ENCODE results near the gene CRYBG3.

Gene CRYBG3

GRCh38 chr3:97970956-97971620 is 149.3 kb downstream of the CRYBG3 start:
- Histone ChIP-seq H3K4me3 (ENCODE audit: low read depth, low read length) (peak overlapping the region; percentile 77), H3K36me3 (ENCODE audit: control insufficient read depth in 2 of 2, insufficient read depth in 1 of 2, low read length in 2 of 2) (peaks cover 0 to 11% of the 10 kb centered on the region in 2 experiments; a peak in 1 of 3 replicates), H3K4me1 (ENCODE audit: control insufficient read depth, insufficient read depth, low read length) (no peaks in the 10 kb centered on the region; the same call in 1 of the 2 replicates), H3K27ac (ENCODE audit: extremely low read depth, low read depth, low read length) (peak overlapping the region; percentile 19; the same call in 1 of the 2 replicates), H3K9me3 (ENCODE audit: control insufficient read depth, insufficient read depth, low read depth, low read length) (no peaks in the 10 kb centered on the region)
- TF ChIP-seq ZNF133 (tag by site-specific recombination; IDR thresholded peaks at IDR 0.05) (no peak), TRIM28 (IDR thresholded peaks at IDR 0.05; ENCODE audit: borderline replicate concordance, low read length) (no peak), SETDB1 (IDR thresholded peaks at IDR 0.05; ENCODE audit: insufficient read length, low read length) (no peak), ZNF626 (tag by site-specific recombination; IDR thresholded peaks at IDR 0.05) (no peak), PRDM6 (tag by site-specific recombination; IDR thresholded peaks at IDR 0.05) (peak; percentile 85), ZSCAN23 (tag by site-specific recombination; IDR thresholded peaks at IDR 0.05) (no peak), YY2 (tag by site-specific recombination; IDR thresholded peaks at IDR 0.05) (no peak), ZNF501 (tag by site-specific recombination; IDR thresholded peaks at IDR 0.05) (no peak), ZNF2 (tag by site-specific recombination; IDR thresholded peaks at IDR 0.05) (no peak), ZNF843 (tag by site-specific recombination; IDR thresholded peaks at IDR 0.05) (no peak), ZNF335 (tag by site-specific recombination; conservative IDR thresholded peaks at IDR 0.05) (0 out of 2 replicates have a peak, but pooled peaks have one; percentile 13), ZSCAN4 (tag by site-specific recombination; IDR thresholded peaks at IDR 0.05) (no peak), ZFP37 (tag by site-specific recombination; IDR thresholded peaks at IDR 0.05) (no peak)
- POLR2A ChIA-PET = no interaction called here
- CTCF ChIA-PET = interaction anchor here (1.2 kb wide), 1 partner anchor 150 kb away, joined by 5 read pairs; the partner anchor contains the start of gene CRYBG3

GRCh38 chr3:97971679-97972567 is 150.1 kb downstream of the CRYBG3 start, which contains the start of gene RIOX2:
RIOX2 (minus strand) TSS chr3:97972431; CDS start chr3:97967593, 4,838 bp downstream.
- H3K4me3 ChIP-seq (ENCODE audit: low read depth, low read length) = peak within 1 kb of the TSS; percentile 77
- no peaks in the 10 kb centered on the region; the same call in 1 of the 2 replicates for H3K4me1 ChIP-seq (ENCODE audit: control insufficient read depth, insufficient read depth, low read length)
- ChIA-PET CTCF (interaction anchor here (1.2 kb wide), 1 partner anchor 151 kb away, joined by 5 read pairs; the partner anchor contains the start of gene CRYBG3), POLR2A (no interaction called here)
- H3K27ac ChIP-seq (ENCODE audit: extremely low read depth, low read depth, low read length) = peak within 1 kb of the TSS; percentile 19; the same call in 1 of the 2 replicates
- no peaks in the 10 kb centered on the region for H3K9me3 ChIP-seq (ENCODE audit: control insufficient read depth, insufficient read depth, low read depth, low read length)
- peaks cover 0 to 3% of the 10 kb centered on the region in 2 experiments; a peak in 1 of 3 replicates for H3K36me3 ChIP-seq (ENCODE audit: control insufficient read depth in 2 of 2, insufficient read depth in 1 of 2, low read length in 2 of 2)
- TF ChIP-seq ZNF704 (tag by site-specific recombination; IDR thresholded peaks at IDR 0.05) (no peak), ZSCAN30 (tag by site-specific recombination; IDR thresholded peaks at IDR 0.05) (no peak), ZSCAN4 (tag by site-specific recombination; IDR thresholded peaks at IDR 0.05) (no peak), ZNF157 (tag by site-specific recombination; IDR thresholded peaks at IDR 0.05) (no peak), ZNF837 (tag by site-specific recombination; IDR thresholded peaks at IDR 0.05) (no peak), PRDM4 (tag by site-specific recombination; IDR thresholded peaks at IDR 0.05) (no peak), SCRT2 (tag by site-specific recombination; IDR thresholded peaks at IDR 0.05) (peak; percentile 86), ZXDB (tag by site-specific recombination; IDR thresholded peaks at IDR 0.05) (no peak), ZNF366 (tag by site-specific recombination; conservative IDR thresholded peaks at IDR 0.05) (no peak), ZNF521 (tag by site-specific recombination; IDR thresholded peaks at IDR 0.05) (no peak), ZNF580 (tag by site-specific recombination; IDR thresholded peaks at IDR 0.05) (no peak), ZNF501 (tag by site-specific recombination; IDR thresholded peaks at IDR 0.05) (0 out of 2 replicates have a peak, but pooled peaks have one; percentile 30), SP3 (tag by site-specific recombination; IDR thresholded peaks at IDR 0.05) (peak; percentile 34; the same call in 1 of the 2 replicates)
